Smooth muscle cell (in vitro differentiated cells): ENCODE measurements around the gene KCTD10. TPM values are rescaled to one million over a fixed set of nuclear protein-coding genes. Genes with fewer than 3 reads are reported as not detected.

ENCODE experiments used
- DNase-seq: peaks from one replicate; lab custom pipeline; 2025; ENCODE audit not compliant: unreplicated experiment; lab: John Stamatoyannopoulos, UW
- H2AFZ ChIP-seq: fragments of 200-600 bp; sonication (generic); 2 replicates; pipeline ENCODE4 v1.6.0; 2016; ENCODE audit warnings: antibody characterized with exemption, low read depth, mild to moderate bottlenecking
- H3F3A ChIP-seq: fragments of 200-600 bp; sonication (generic); 2 replicates; pipeline ENCODE4 v1.6.0; 2017; ENCODE audit warnings: antibody characterized with exemption, low read depth
- H3K27ac ChIP-seq: fragments of 200-600 bp; sonication (generic); 2 replicates; pipeline ENCODE4 v1.5.1; 2016; ENCODE audit warnings: low read depth, mild to moderate bottlenecking
- H3K27me3 ChIP-seq: fragments of 200-600 bp; sonication (generic); 2 replicates; pipeline ENCODE4 v1.6.1; 2016; ENCODE audit warnings: low read depth, mild to moderate bottlenecking
- H3K36me3 ChIP-seq: fragments of 200-600 bp; sonication (generic); 2 replicates; pipeline ENCODE4 v1.5.1; 2016; ENCODE audit warnings: low read depth
- H3K4me1 ChIP-seq: fragments of 200-600 bp; sonication (generic); 2 replicates; pipeline ENCODE4 v1.5.1; 2016; ENCODE audit warnings: low read depth
- H3K4me2 ChIP-seq: fragments of 200-600 bp; sonication (generic); 2 replicates; pipeline ENCODE4 v1.6.0; 2016; ENCODE audit warnings: mild to moderate bottlenecking
- H3K4me3 ChIP-seq: fragments of 200-600 bp; sonication (generic); 2 replicates; pipeline ENCODE4 v1.5.1; 2016; ENCODE audit warnings: mild to moderate bottlenecking
- H3K79me2 ChIP-seq: fragments of 200-600 bp; sonication (generic); 2 replicates; pipeline ENCODE4 v1.6.0; 2016; ENCODE audit warnings: low read depth, mild to moderate bottlenecking
- H3K9ac ChIP-seq: fragments of 200-600 bp; sonication (generic); 2 replicates; pipeline ENCODE4 v1.6.0; 2016; ENCODE audit warnings: low read depth
- H3K9me3 ChIP-seq: fragments of 200-600 bp; sonication (generic); replicated peaks from 2 replicates; pipeline ENCODE4 v1.5.1; 2016; ENCODE audit warnings: low read depth
- H4K20me1 ChIP-seq: fragments of 200-600 bp; sonication (generic); 2 replicates; pipeline ENCODE4 v1.6.0; 2016; ENCODE audit warnings: low read depth
- CTCF ChIP-seq: fragments of 200-600 bp; sonication (generic); IDR thresholded peaks from 2 replicates; pipeline ENCODE4 v1.5.1; 2017; ENCODE audit warnings: borderline replicate concordance, mild to moderate bottlenecking, antibody characterized with exemption; ENCODE audit not compliant: insufficient read depth, poor library complexity, severe bottlenecking
- WGBS: methylation state at CpG from one replicate; pipeline ENCODE4 v1.1.7; 2016; ENCODE audit warnings: low lambda C conversion rate; 5-methylcytosine and 5-hydroxymethylcytosine counted together
- polyA plus RNA-seq: library from polyadenylated mRNA; unstranded; fragments of >200 nt; fragmentation: Nextera tagmentation; extraction: Ambion mirVana; gene quantifications from 2 replicates; pipeline ENCODE4 v1.2.1, GENCODE V29; 2016
- total RNA-seq: library from RNA; depleted of rRNA; stranded (reverse); fragments of >200 nt; gene quantifications from 2 replicates; pipeline ENCODE4 v1.2.3, GENCODE V29; 2014

KCTD10 gene
- total and polyA plus RNA-seq, 2 experiments from 2014 or later: 79.6 to 89.7 TPM

GRCh38 chr12:109497675-109498074 is 20.6 kb upstream of the KCTD10 start:
- no peak for DNase-seq
- peak overlapping the region; percentile 28 for H3K4me2 ChIP-seq

GRCh38 chr12:109496306-109496705 is 19.2 kb upstream of the KCTD10 start:
- Histone ChIP-seq H2AFZ (no peak overlapping the region), H3K36me3 (peaks cover 10% of the 10 kb centered on the region), H3K4me2 (no peak overlapping the region), H3K9ac (no peak overlapping the region), H3K4me1 (no peaks in the 10 kb centered on the region), H4K20me1 (no peaks in the 10 kb centered on the region), H3K27ac (peak overlapping the region; percentile 30), H3K27me3 (no peaks in the 10 kb centered on the region), H3K79me2 (no peaks in the 10 kb centered on the region), H3F3A (no peaks in the 10 kb centered on the region), H3K4me3 (no peak overlapping the region), H3K9me3 (no peaks in the 10 kb centered on the region)
- no peak for TF ChIP-seq CTCF
- no peak for DNase-seq

More at GRCh38 chr12:109497675-109498074, 20.6 kb upstream of the KCTD10 start:
- no peak overlapping the region for H2AFZ ChIP-seq
- H3K9ac ChIP-seq: peak overlapping the region; percentile 20
- no peaks in the 10 kb centered on the region for H3F3A ChIP-seq
- no peaks in the 10 kb centered on the region for H4K20me1 ChIP-seq
- no peaks in the 10 kb centered on the region for H3K4me1 ChIP-seq
- H3K27me3 ChIP-seq: no peaks in the 10 kb centered on the region
- no peak for TF ChIP-seq CTCF
- H3K9me3 ChIP-seq: no peaks in the 10 kb centered on the region
- peaks cover 10% of the 10 kb centered on the region for H3K36me3 ChIP-seq
- H3K4me3 ChIP-seq: no peak overlapping the region
- peak overlapping the region; percentile 63 for H3K27ac ChIP-seq
- no peaks in the 10 kb centered on the region for H3K79me2 ChIP-seq
- WGBS: 32% methylated on average over 7 of the region's 7 CpGs

DNA sequence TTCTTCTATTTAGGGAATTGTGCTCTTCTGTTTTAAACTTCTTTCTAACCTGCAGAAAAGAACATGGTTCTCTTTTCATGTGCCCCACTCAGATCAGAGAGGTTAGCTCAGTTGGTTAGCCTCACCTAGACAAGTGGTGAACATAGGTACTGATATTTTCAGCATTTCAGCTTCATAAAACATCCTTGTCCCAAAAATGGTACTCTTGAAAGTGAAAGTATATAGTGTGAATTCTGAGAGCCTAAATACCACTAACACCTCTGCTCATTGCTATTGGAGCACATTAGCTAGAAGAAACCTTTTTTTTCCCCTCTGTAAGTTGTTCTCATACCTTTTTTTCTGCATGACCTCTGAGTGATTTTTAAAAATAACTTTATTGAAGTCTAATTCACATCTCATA is 17.9 kb upstream of the KCTD10 start:
- TF ChIP-seq CTCF: no peak
- H3K36me3 ChIP-seq: peaks cover 14% of the 10 kb centered on the region
- DNase-seq: no peak

DNA sequence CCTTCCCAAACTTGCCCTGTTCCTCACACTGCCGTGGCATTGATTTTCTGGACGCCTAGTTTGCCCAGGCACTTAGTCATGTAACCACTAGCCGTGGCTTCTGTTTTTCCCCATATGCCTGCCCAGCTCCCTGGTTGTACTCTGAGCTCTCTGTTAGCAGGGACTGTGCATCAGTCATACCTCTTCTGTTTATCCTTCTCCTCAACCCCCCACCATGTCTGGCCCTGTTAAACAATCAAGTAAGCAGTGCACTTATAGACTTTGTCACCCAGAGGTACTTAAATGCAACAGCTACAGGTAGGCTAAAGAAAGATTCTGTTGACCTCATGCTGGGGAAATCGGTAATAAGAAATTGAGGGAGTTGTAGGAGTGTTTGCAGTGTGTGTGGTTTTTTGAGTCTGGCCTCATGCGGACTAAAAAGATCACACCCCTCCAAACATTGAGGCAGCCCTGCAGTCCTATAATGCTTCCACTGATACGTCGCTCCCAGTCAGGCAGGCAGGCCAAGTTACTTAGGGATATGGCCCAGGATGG is 17.3 kb upstream of the KCTD10 start:
- Histone ChIP-seq H3K27ac (no peak overlapping the region), H3K4me1 (no peaks in the 10 kb centered on the region), H3K36me3 (peaks cover 19% of the 10 kb centered on the region), H3K4me3 (no peak overlapping the region), H3K9ac (no peak overlapping the region), H3F3A (no peaks in the 10 kb centered on the region), H3K4me2 (no peak overlapping the region), H3K27me3 (no peaks in the 10 kb centered on the region), H3K9me3 (no peaks in the 10 kb centered on the region), H2AFZ (no peak overlapping the region), H4K20me1 (no peaks in the 10 kb centered on the region), H3K79me2 (no peaks in the 10 kb centered on the region)
- 97% methylated on average over 7 of the region's 7 CpGs for WGBS
- TF ChIP-seq CTCF: no peak
- DNase-seq: no peak

More for the DNA sequence above, 17.9 kb upstream of the KCTD10 start:
- no peak overlapping the region for H2AFZ ChIP-seq
- no peaks in the 10 kb centered on the region for H4K20me1 ChIP-seq
- H3K27ac ChIP-seq: no peak overlapping the region
- H3K4me3 ChIP-seq: no peak overlapping the region
- no peak overlapping the region for H3K9ac ChIP-seq
- H3K27me3 ChIP-seq: no peaks in the 10 kb centered on the region
- no peaks in the 10 kb centered on the region for H3K79me2 ChIP-seq
- H3K9me3 ChIP-seq: no peaks in the 10 kb centered on the region
- H3F3A ChIP-seq: no peaks in the 10 kb centered on the region
- no peak overlapping the region for H3K4me2 ChIP-seq
- H3K4me1 ChIP-seq: no peaks in the 10 kb centered on the region
